ENCODE data around the gene ING1.
"Not testable (repeated sequence)": the region's sequence is repeated elsewhere in the genome, so short reads cannot be mapped to it uniquely, and the experiment has no call there.

ING1 gene

GRCh38 chr13:110696776-110697175 is 16.7 kb upstream of the ING1 start:
- FAIRE-seq: no peak

- FAIRE-seq: no peak
Measured at GRCh38 chr13:110697842-110698241, 15.7 kb upstream of the ING1 start.

- no peak for FAIRE-seq
Measured at GRCh38 chr13:110698689-110699088, 14.8 kb upstream of the ING1 start.

- no peak for FAIRE-seq
Measured at GRCh38 chr13:110699148-110700145, 14.1 kb upstream of the ING1 start.

- FAIRE-seq: no peak
Measured at GRCh38 chr13:110700186-110700585, 13.3 kb upstream of the ING1 start.

- FAIRE-seq: no peak
Measured at GRCh38 chr13:110700641-110701040, 12.9 kb upstream of the ING1 start.

- FAIRE-seq: not testable (repeated sequence)
Measured at GRCh38 chr13:110701061-110701460, 12.4 kb upstream of the ING1 start.

GRCh38 chr13:110702089-110702488 is 11.4 kb upstream of the ING1 start:
- no peak for FAIRE-seq

- FAIRE-seq: no peak
Measured at GRCh38 chr13:110702591-110703526, 10.6 kb upstream of the ING1 start.

- FAIRE-seq: no peak
Measured at GRCh38 chr13:110705356-110705825, 8.1 kb upstream of the ING1 start.

- no peak for FAIRE-seq
Measured at GRCh38 chr13:110705826-110706569, 7.5 kb upstream of the ING1 start, which contains the start of gene CARS2. Gene CARS2, minus strand, starts transcription at chr13:110706116. Its CDS starts 23 bp downstream, at chr13:110706093.

- no peak for FAIRE-seq
Measured at GRCh38 chr13:110706570-110707372, 6.7 kb upstream of the ING1 start.

- FAIRE-seq: peak; percentile 24
Measured at GRCh38 chr13:110712081-110712848, 1.2 kb upstream of the ING1 start.

- peak; percentile 96 for FAIRE-seq
Measured at GRCh38 chr13:110712849-110713641, 455 bp upstream of the ING1 start.

- no peak for FAIRE-seq
Measured at GRCh38 chr13:110713981-110714796, 689 bp downstream of the ING1 start.

GRCh38 chr13:110714797-110715394 is 1.4 kb downstream of the ING1 start:
- FAIRE-seq: no peak

- FAIRE-seq: peak; percentile 93
Measured at GRCh38 chr13:110715395-110716246, 2.1 kb downstream of the ING1 start.

- no peak for FAIRE-seq
Measured at GRCh38 chr13:110716247-110716515, 2.7 kb downstream of the ING1 start.
